Measurements from ENCODE around the gene TCF12.

DNA sequence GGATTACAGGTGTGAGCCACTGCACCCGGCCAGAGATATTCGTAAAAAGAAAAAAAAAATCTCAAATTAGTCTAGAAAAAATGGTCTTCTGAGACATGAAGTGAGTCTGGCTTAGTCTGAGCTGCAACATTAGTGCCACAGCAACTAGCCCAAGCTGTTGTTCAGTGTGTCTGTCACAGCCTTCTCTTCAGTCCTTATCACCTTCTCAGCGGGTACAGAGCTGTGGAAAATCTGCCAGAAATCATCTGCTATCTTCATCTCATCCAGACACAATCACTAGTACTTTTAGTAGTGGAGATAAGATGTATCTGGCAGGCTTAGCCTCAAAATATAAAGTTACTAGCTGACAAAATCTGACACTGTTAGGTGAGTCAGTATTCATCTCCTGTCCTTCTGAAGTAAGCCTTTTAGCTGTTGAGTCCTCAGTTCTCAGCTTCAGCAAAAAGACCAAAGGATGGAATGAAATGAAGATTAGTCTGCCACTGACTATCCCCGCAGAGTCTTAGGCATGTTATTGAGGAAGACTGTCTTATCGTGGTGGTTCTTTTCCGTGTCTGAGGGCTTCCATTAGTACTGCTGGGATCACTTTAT is 337.4 kb downstream of the TCF12 start:
- TF ChIP-seq, protein P1, sequence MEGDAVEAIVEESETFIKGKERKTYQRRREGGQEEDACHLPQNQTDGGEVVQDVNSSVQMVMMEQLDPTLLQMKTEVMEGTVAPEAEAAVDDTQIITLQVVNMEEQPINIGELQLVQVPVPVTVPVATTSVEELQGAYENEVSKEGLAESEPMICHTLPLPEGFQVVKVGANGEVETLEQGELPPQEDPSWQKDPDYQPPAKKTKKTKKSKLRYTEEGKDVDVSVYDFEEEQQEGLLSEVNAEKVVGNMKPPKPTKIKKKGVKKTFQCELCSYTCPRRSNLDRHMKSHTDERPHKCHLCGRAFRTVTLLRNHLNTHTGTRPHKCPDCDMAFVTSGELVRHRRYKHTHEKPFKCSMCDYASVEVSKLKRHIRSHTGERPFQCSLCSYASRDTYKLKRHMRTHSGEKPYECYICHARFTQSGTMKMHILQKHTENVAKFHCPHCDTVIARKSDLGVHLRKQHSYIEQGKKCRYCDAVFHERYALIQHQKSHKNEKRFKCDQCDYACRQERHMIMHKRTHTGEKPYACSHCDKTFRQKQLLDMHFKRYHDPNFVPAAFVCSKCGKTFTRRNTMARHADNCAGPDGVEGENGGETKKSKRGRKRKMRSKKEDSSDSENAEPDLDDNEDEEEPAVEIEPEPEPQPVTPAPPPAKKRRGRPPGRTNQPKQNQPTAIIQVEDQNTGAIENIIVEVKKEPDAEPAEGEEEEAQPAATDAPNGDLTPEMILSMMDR (IDR thresholded peaks at IDR 0.05), result no peak
- no peak for TF ChIP-seq EZH2phosphoT487 (IDR thresholded peaks at IDR 0.05)
